GM19240 (cell line): ENCODE data around the gene CNFN.
"Not testable (repeated sequence)": the region's sequence is repeated elsewhere in the genome, so short reads cannot be mapped to it uniquely, and the experiment has no call there.

Experiments used
- DNase-seq: peaks from one replicate; pipeline ENCODE4 v3.0.0; 2011; ENCODE audit warnings: low spot score; ENCODE audit not compliant: insufficient read length

CNFN gene

GRCh38 chr19:42351079-42351735 lies 38.9 kb downstream of the CNFN start:
- DNase-seq, result no peak

- no peak for DNase-seq
Observed at GRCh38 chr19:42350417-42350816, 39.7 kb downstream of the CNFN start.

- DNase-seq, result no peak
Observed at GRCh38 chr19:42349378-42350107, 40.6 kb downstream of the CNFN start.

- DNase-seq, result no peak
Observed at GRCh38 chr19:42348211-42348610, 41.9 kb downstream of the CNFN start.

GRCh38 chr19:42345191-42345812 lies 44.8 kb downstream of the CNFN start:
- DNase-seq, result no peak

GRCh38 chr19:42344336-42344893 lies 45.7 kb downstream of the CNFN start:
- no peak for DNase-seq

GRCh38 chr19:42343344-42344110 lies 46.6 kb downstream of the CNFN start:
- no peak for DNase-seq

GRCh38 chr19:42339922-42340321 lies 50.2 kb downstream of the CNFN start:
- not testable (repeated sequence) for DNase-seq

- DNase-seq, result not testable (repeated sequence)
Observed at GRCh38 chr19:42339126-42339860, 50.8 kb downstream of the CNFN start.
